ENCODE results near the gene LGALS9. TPM values are rescaled to one million over a fixed set of nuclear protein-coding genes. Genes with fewer than 3 reads are reported as not detected.

The LGALS9 gene
- polyA plus RNA-seq, 3 donors, result 149 to 581 (median 149) TPM

DNA sequence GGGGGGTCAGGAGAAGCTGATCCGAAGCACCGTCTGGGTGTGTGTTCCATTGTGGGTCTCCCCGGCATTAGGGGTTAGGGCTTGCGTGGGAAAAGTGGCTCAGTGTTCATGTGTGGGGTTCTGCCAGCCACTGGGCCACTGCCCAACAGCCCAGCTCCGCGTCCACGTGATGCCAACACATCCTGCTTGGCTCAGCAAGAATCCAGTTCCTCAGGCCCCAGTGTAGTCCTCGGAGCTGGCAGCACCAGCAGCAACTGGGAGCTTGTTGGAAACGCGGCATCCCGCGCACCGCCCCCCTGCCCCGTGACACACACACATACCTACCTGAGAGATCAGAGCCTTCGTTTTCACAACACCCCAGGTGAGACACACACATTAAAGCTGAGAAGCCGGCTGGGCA lies 18.9 kb downstream of the LGALS9 start:
- Histone ChIP-seq H3K4me1 (ENCODE audit: control insufficient read depth in 1 of 2, insufficient read depth in 2 of 2, low read length in 2 of 2) (no peaks in the 10 kb centered on the region), H3K4me3 (replicated peaks in 1 of 3; ENCODE audit: low read depth in 2 of 3, low read length in 3 of 3) (no peak overlapping the region), H3K79me2 (ENCODE audit: insufficient read depth, low read length) (no peaks in the 10 kb centered on the region), H3K27ac (ENCODE audit: low read depth in 1 of 2, low read length in 2 of 2) (no peak overlapping the region), H3K9me3 (replicated peaks in 1 of 2; ENCODE audit: control insufficient read depth in 1 of 2, insufficient read depth in 1 of 2, low read length in 2 of 2) (no peaks in the 10 kb centered on the region), H3K9ac (ENCODE audit: insufficient read depth, low read length, poor library complexity, severe bottlenecking) (no peak overlapping the region), H4K20me1 (ENCODE audit: insufficient read depth, low read length) (peaks cover 37% of the 10 kb centered on the region), H3K36me3 (replicated peaks in 1 of 2; ENCODE audit: control insufficient read depth in 1 of 2, insufficient read depth in 2 of 2, low read length in 2 of 2) (peaks cover 36 to 46% of the 10 kb centered on the region in 2 donors), H2AFZ (ENCODE audit: insufficient read depth, low read depth, low read length, poor library complexity, severe bottlenecking) (no peak overlapping the region), H3K4me2 (replicated peaks; ENCODE audit: extremely low read depth, low read length, poor library complexity, severe bottlenecking) (no peak overlapping the region), H3K27me3 (ENCODE audit: control insufficient read depth in 2 of 2, insufficient read depth in 2 of 2, low read length in 2 of 2) (no peaks in the 10 kb centered on the region)
- H3K27me3 Mint-ChIP-seq (ENCODE audit: low read depth in 3 of 3), result peaks cover 0 to 5% (median 2%) of the 10 kb centered on the region in 3 donors
- peak overlapping the region in 2 of 7 donors; percentile 4 to 54 for H3K27ac Mint-ChIP-seq
- TF ChIP-seq, protein P1, sequence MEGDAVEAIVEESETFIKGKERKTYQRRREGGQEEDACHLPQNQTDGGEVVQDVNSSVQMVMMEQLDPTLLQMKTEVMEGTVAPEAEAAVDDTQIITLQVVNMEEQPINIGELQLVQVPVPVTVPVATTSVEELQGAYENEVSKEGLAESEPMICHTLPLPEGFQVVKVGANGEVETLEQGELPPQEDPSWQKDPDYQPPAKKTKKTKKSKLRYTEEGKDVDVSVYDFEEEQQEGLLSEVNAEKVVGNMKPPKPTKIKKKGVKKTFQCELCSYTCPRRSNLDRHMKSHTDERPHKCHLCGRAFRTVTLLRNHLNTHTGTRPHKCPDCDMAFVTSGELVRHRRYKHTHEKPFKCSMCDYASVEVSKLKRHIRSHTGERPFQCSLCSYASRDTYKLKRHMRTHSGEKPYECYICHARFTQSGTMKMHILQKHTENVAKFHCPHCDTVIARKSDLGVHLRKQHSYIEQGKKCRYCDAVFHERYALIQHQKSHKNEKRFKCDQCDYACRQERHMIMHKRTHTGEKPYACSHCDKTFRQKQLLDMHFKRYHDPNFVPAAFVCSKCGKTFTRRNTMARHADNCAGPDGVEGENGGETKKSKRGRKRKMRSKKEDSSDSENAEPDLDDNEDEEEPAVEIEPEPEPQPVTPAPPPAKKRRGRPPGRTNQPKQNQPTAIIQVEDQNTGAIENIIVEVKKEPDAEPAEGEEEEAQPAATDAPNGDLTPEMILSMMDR (IDR thresholded peaks at IDR 0.05), result no peak
- no peak overlapping the region for H3K4me3 Mint-ChIP-seq
- no peak for DNase-seq
- peaks cover 41 to 43% of the 10 kb centered on the region in 2 donors for H3K36me3 Mint-ChIP-seq
- intact Hi-C loops (cut with micrococcal nuclease), result loop anchor here (2.0 to 10.0 kb wide), 2 partner anchors 47 to 225 kb away; no protein-coding TSS in a partner anchor
- whole genome bisulfite sequencing (ENCODE audit: insufficient coverage), result 93% methylated on average over 14 of the region's 16 CpGs
- H3K9me3 Mint-ChIP-seq, result no peaks in the 10 kb centered on the region
- H3K4me1 Mint-ChIP-seq, result no peaks in the 10 kb centered on the region

DNA sequence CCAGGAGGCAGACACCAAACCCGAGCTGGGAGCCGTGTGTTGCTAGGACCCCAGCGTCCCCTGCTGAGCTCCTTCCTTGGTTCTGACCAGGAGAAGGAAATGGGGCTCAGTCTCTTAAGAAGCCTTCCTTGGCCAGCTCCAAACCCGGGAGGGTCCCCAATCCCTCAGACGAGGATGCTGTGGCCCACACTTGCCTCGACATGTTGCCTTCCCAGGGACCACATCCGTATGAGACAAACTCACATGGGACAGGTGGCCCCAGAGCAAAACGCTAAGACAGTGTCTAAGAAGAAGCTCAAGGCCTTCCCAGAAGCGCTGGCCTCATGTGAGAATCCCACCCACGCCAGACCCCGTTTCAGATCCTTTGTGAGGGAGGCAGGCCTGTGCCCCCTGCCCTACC lies 19.8 kb downstream of the LGALS9 start:
- Histone ChIP-seq H3K27me3 (ENCODE audit: control insufficient read depth in 2 of 2, insufficient read depth in 2 of 2, low read length in 2 of 2) (no peaks in the 10 kb centered on the region), H4K20me1 (ENCODE audit: insufficient read depth, low read length) (peaks cover 34% of the 10 kb centered on the region), H3K4me3 (replicated peaks in 1 of 3; ENCODE audit: low read depth in 2 of 3, low read length in 3 of 3) (no peak overlapping the region), H3K79me2 (ENCODE audit: insufficient read depth, low read length) (no peaks in the 10 kb centered on the region), H3K36me3 (replicated peaks in 1 of 2; ENCODE audit: control insufficient read depth in 1 of 2, insufficient read depth in 2 of 2, low read length in 2 of 2) (peaks cover 35 to 43% of the 10 kb centered on the region in 2 donors), H3K4me2 (replicated peaks; ENCODE audit: extremely low read depth, low read length, poor library complexity, severe bottlenecking) (no peak overlapping the region), H3K9ac (ENCODE audit: insufficient read depth, low read length, poor library complexity, severe bottlenecking) (no peak overlapping the region), H3K27ac (ENCODE audit: low read depth in 1 of 2, low read length in 2 of 2) (no peak overlapping the region), H3K4me1 (ENCODE audit: control insufficient read depth in 1 of 2, insufficient read depth in 2 of 2, low read length in 2 of 2) (no peaks in the 10 kb centered on the region), H3K9me3 (replicated peaks in 1 of 2; ENCODE audit: control insufficient read depth in 1 of 2, insufficient read depth in 1 of 2, low read length in 2 of 2) (no peaks in the 10 kb centered on the region), H2AFZ (ENCODE audit: insufficient read depth, low read depth, low read length, poor library complexity, severe bottlenecking) (no peak overlapping the region)
- Mint-ChIP-seq H3K27me3 (ENCODE audit: low read depth in 3 of 3) (peaks cover 0 to 5% (median 2%) of the 10 kb centered on the region in 3 donors), H3K4me1 (no peaks in the 10 kb centered on the region), H3K9me3 (no peaks in the 10 kb centered on the region), H3K27ac (no peak overlapping the region), H3K4me3 (no peak overlapping the region), H3K36me3 (peaks cover 40% of the 10 kb centered on the region in 2 donors)
- 89% methylated on average over 11 of the region's 11 CpGs for WGBS (ENCODE audit: insufficient coverage)
- no peak for DNase-seq
- intact Hi-C loops (cut with micrococcal nuclease), result loop anchor here (2.0 to 10.0 kb wide), 2 partner anchors 48 to 224 kb away; no protein-coding TSS in a partner anchor
- TF ChIP-seq, protein P1 (IDR thresholded peaks at IDR 0.05), result no peak

Data from CD14-positive monocyte (primary cell).